C1 segment of cervical spinal cord (tissue), 14 donors: Measurements from ENCODE around the gene SET.
"Not testable (repeated sequence)": the region's sequence is repeated elsewhere in the genome, so short reads cannot be mapped to it uniquely, and the experiment has no call there.

Source experiments
- DNase-seq, 14 donors: peaks; one replicate each; lab custom pipeline; 2025; lab: John Stamatoyannopoulos, UW

The SET gene, protein sequence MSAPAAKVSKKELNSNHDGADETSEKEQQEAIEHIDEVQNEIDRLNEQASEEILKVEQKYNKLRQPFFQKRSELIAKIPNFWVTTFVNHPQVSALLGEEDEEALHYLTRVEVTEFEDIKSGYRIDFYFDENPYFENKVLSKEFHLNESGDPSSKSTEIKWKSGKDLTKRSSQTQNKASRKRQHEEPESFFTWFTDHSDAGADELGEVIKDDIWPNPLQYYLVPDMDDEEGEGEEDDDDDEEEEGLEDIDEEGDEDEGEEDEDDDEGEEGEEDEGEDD

GRCh38 chr9:128688501-128689292 is at the start of gene SET:
Gene SET, plus strand, starts transcription at chr9:128689222. Its CDS starts 361 bp downstream, at chr9:128689583.
- DNase-seq, result peak; percentile 73 to 96 (median 84)

GRCh38 chr9:128640603-128641002 is 48.4 kb upstream of the SET start:
- no peak for DNase-seq

GRCh38 chr9:128642675-128643245 is 46.3 kb upstream of the SET start:
- DNase-seq, result no peak

- DNase-seq, result no peak
Observed at GRCh38 chr9:128643519-128644300, 45.3 kb upstream of the SET start.

DNA sequence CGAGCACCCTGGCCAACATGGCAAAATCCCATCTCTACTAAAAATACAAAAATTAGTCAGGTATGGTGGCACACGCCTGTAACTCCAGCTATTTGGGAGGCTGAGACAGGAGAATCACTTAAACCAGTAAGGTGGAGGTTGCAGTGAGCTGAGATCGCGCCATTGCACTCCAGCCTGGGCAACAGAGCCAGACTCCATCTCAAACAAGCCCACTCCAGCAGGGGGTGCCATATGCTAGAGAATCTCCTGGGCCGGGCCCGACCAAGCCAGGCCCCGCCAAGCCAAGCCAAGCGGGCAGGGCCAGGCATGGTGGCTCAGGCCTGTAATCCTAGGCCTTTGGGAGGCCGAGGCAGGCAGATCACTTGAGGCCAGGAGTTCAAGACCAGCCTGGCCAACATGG is 40.8 kb upstream of the SET start:
- not testable (repeated sequence) for DNase-seq

DNA sequence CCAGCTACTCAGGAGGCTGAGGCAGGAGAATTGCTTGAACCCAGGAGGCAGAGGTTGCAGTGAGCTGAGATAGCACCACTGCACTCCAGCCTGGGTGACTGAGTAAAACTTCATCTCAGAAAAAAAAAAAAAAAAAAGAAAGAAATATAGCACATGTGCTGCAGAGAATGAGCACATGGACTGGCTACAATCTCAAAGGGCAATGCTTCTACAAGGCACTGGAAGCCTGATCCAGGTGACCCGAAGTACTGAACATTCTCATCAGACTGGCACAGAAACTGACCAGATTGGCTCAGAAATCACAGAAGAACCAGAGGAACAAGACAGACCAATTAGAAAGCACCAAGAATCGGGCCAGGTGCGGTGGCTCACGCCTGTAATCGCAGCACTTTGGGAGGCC is 37.2 kb upstream of the SET start:
- DNase-seq, result no peak

DNA sequence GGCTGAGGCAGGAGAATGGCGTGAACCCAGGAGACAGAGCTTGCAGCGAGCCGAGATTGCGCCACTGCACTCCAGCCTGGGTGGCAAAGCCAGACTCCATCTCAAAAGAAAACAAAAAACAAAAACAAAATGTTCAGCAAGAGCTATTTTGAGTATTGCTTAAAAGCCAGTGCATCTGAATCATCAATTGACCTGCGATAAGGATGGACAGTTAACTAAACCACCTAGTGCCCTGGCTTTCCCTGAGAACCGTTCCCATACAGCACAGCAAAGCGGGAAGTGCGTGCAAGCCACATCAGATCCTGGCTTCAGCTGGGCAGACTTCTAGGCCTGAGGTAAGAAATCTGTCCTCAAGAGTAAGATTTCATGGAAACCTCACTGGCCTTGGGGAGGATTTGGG is 35.1 kb upstream of the SET start:
- DNase-seq, result no peak

GRCh38 chr9:128654481-128654880 is 34.5 kb upstream of the SET start:
- no peak for DNase-seq

DNA sequence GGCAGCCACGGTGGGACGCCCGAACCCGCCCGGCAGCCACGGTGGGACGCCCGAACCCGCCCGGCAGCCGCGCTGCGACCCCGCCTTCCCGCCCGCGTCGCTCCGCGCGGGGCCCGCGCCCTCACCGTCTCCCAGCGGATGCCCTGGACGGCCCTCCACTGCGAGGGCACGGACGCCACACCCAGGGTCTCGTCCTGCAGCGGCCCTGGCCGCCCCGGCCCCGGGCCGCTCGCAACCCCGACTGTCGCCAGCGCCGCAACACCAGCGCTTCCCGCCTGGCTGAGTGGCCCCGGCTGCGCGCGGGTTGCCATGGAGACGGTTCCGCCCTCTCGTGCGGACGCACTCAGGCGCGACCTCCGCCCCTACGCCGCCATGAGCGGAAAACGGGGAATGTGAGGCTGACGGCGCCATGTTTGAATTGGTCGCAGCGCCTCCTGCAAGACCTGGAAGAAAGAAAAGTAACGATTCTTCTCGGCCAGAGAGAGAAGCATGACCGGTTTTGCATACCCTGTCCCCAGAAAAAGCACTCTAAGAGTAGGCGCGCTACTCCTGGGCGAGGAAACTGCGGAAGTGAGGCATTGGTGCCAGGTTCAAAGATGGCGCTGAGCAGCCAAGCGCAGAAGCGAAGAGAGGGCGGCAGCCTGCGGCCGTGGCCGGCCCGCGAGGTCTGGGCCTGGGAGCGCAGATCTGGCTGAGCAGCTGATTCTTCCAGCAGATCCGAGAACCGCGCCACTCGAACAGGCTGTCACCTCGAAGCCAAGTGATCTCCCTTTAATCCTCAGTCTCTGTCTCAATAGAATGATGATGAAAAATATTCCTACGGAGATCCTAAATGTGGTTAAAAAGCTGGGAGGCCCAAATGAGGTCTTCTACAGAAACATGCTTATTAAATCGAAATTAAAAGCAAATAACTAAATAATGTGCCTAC is 32.3 kb upstream of the SET start, which contains the start of gene DYNC2I2:
Gene DYNC2I2, minus strand, starts transcription at position 432 of the 928 bp plus-strand sequence. Its CDS starts 121 bp downstream, at position 311.
- peak; percentile 59 to 93 (median 86) for DNase-seq

DNA sequence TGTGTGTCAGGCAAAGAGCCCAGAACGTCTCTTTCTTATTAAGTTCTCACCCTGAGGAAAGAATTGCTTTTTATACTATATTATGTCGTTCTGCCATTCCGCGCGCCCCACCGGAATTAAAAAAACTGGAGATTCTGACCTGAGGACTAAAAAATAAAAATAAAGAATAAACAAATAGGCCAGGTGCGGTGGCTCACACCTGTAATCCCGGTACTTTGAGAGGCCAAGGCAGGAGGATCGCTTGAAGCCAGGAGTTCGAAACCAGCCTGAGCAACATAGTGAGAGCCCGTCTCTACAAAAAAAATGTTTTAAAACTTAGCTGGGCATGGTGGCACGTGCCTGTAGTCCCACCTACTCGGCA is 31.7 kb upstream of the SET start:
- DNase-seq, result no peak

- no peak for DNase-seq
Observed at GRCh38 chr9:128657796-128658195, 31.2 kb upstream of the SET start.

DNA sequence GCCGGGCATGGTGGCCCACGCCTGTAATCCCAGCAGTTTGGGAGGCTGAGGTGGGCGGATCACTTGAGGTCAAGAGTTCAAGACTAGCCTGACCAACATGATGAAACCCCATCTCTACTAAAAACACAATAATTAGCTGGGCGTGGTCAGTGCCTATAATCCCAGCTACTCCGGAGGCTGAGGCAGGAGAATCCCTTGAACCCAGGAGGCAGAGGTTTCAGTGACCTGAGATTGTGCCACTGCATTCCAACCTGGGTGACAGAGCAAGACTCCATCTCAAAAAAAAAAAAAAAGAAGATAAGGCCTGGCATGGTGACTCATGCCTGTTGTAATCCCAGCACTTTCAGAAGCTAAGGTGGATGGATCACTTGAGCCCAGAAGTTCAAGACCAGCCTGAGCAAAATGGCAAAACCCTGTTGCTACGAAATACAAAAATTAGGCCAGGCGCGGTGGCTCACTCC is 22.5 kb upstream of the SET start:
- DNase-seq, result not testable (repeated sequence)

GRCh38 chr9:128669786-128670185 is 19.2 kb upstream of the SET start:
- DNase-seq, result no peak

GRCh38 chr9:128675382-128675781 is 13.6 kb upstream of the SET start:
- no peak for DNase-seq

DNA sequence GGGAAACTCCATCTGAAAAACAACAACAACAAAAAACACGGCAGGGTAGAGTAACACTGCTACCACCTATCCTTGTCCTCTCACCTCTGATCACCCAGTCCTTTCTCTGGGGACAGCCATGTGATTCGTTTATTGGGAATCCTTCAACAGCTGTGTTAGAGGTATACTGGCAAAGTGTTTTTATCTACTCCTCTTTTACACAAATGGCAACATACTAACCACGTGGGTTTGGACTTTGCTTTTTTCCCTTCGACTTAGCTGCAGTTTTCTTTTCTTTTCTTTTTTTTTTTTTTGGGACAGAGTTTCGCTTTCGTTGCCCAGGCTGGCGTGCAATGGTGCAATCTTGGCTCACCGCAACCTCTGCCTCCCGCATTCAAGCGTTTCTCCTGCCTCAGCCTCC is 11.2 kb upstream of the SET start:
- no peak for DNase-seq

DNA sequence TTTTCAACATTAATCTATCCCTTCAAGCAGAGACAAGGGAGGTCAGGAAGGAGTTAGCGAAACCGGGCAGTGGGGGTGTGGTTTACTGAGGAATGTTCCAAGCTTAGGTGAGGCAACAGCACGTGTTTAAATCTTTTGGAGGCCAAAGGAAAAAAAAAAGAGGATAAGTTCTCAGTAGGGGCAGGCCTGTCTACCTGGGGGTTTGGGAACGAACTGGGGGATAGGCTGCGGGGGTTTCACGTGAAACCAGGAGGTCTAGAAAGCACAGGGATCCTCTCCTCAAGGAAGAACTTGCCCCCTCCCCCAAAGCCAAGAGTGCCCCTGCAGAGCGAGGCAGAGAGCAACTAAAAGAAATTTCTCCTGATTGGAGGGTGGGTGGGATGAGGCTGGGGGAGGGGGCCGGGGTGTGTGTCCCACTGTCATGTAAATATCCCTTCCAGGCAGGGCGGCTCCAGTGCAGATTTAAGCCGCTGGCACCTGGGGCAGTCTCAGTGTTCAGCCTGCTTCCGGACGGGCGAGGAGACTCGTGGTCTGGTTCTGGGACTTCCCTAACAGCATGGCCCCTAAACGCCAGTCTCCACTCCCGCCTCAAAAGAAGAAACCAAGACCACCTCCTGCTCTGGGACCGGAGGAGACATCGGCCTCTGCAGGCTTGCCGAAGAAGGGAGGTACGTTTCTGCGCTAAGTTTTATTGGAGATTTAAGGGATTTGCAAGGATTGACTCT is 5.5 kb upstream of the SET start:
- DNase-seq, result peak in 5 of 14 donors; percentile 7 to 33 (median 16)

DNA sequence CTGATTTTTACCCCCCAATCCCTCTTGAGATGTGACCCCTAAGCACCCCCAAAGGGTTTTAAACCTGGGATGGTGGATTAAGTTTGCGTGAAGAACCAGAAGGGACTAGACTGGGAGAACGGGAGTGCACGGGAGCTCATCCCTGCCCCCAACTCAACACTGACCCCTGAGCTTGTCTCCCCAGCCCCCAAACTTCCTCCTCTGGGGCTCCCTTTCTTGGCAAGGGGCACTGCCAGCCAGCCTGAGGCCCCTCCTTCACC is 5.0 kb upstream of the SET start:
- peak in 2 of 14 donors; percentile 36 to 65 for DNase-seq

- DNase-seq, result peak in 7 of 14 donors; percentile 34 to 65 (median 46)
Observed at GRCh38 chr9:128684325-128685199, 4.5 kb upstream of the SET start.
